HG02943 (cell line): ENCODE data around the gene FAF1.
"Not testable (repeated sequence)": the region's sequence is repeated elsewhere in the genome, so short reads cannot be mapped to it uniquely, and the experiment has no call there.

Experiments
- ATAC-seq: cut with Tn5 transposase; IDR thresholded peaks from one replicate; pipeline ENCODE4 v1.9.1; 2021; ENCODE audit warnings: mild to moderate bottlenecking, low read depth, moderate library complexity; ENCODE audit not compliant: unreplicated experiment

FAF1 gene

GRCh38 chr1:50917138-50918137 is 42.6 kb downstream of the FAF1 start:
- ATAC-seq: no peak

DNA sequence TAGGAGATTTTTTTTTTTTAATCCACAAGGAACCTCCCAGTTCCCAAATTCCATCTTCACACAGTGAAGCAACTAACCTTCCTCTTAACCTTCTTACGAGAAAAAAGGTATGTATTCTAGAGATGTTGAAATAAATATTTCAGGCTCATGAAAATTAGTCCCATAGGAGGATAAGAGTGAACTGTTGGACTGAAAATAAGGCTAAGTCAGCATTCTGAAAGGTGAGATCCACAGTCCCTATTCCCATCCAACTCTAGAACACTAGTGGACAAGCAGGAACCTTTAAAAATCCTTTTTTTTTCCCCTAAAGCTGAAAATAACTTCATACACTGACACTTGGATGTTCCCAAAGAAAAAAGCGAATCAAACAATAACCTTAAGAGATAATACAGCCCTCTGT is 44.4 kb downstream of the FAF1 start:
- no peak for ATAC-seq

- ATAC-seq: no peak
Observed at GRCh38 chr1:50913954-50914353, 46.1 kb downstream of the FAF1 start.

- ATAC-seq: not testable (repeated sequence)
Observed at GRCh38 chr1:50910356-50910755, 49.7 kb downstream of the FAF1 start.

- not testable (repeated sequence) for ATAC-seq
Observed at GRCh38 chr1:50907610-50908009, 52.5 kb downstream of the FAF1 start.

DNA sequence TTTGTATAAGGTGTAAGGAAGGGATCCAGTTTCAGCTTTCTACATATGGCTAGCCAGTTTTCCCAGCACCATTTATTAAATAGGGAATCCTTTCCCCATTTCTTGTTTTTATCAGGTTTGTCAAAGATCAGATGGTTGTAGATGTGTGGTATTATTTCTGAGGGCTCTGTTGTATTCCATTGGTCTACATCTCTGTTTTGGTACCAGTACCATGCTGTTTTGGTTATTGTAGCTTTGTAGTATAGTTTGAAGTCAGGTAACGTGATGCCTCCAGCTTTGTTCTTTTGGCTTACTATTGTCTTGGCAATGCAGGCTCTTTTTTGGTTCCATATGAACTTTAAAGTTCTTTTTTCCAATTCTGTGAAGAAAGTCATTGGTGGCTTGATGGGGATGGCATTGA is 54.0 kb downstream of the FAF1 start:
- ATAC-seq: not testable (repeated sequence)

- no peak for ATAC-seq
Observed at GRCh38 chr1:50902419-50902818, 57.6 kb downstream of the FAF1 start.

- no peak for ATAC-seq
Observed at GRCh38 chr1:50901872-50902271, 58.2 kb downstream of the FAF1 start.

DNA sequence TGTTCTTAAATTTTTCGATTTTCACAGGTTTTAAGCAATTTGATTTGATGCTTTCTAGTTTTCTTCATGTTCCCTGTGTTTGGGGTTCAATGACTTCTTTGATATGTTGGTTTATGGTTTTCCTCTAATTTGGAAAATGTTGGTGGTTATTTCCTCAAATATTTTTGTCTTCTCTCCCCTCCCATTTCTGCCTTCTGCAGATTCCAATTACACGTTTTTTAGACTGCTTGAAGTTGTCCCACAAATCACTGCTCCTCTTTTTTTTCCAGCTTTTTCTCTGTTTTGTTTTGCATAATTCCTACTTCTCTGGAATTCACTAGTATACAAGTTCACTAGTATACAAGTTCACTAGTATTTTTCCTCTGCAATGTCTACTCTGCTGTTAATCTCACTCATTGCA is 61.3 kb downstream of the FAF1 start:
- no peak for ATAC-seq

GRCh38 chr1:50894340-50894739 is 65.7 kb downstream of the FAF1 start:
- ATAC-seq: no peak

- no peak for ATAC-seq
Observed at GRCh38 chr1:50893466-50893865, 66.6 kb downstream of the FAF1 start.

GRCh38 chr1:50887555-50887954 is 72.5 kb downstream of the FAF1 start:
- not testable (repeated sequence) for ATAC-seq

GRCh38 chr1:50880373-50880772 is 79.7 kb downstream of the FAF1 start:
- ATAC-seq: no peak

DNA sequence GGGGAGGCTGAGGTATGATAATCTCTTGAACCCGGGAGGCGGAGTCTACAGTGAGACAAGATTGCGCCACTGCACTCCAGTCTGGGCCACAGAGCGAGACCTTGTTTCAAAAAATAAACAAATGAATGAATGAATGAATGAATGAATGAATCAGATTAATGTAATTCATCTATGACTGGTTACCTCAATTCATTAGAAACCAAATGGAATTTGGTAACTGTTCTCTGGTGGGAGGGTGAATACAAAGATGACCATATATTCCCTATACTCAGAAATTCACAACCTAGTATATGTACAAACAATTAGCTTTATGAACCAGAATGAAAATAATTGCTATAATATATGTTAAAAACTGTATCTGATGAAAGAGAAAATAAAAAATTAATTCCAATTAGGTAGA is 80.9 kb downstream of the FAF1 start:
- no peak for ATAC-seq

DNA sequence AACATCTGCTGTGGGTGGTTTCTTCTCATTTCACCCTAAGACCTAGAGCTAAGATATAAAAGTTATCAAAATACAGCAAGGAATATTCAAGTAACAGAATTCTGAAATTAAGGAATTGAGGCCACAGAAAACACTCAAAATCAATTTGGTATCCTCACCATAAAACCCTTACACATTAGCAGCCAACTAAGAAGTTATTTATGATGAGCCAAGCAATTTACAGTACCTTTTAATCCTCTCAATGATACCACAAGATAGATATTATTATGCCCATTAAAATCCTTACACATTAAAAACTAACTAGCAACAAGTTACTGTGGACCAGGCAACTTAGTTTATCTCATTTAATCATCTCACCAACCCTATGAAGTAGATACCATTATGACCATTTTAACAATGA is 81.6 kb downstream of the FAF1 start:
- ATAC-seq: no peak

- no peak for ATAC-seq
Observed at GRCh38 chr1:50877641-50878040, 82.4 kb downstream of the FAF1 start.

DNA sequence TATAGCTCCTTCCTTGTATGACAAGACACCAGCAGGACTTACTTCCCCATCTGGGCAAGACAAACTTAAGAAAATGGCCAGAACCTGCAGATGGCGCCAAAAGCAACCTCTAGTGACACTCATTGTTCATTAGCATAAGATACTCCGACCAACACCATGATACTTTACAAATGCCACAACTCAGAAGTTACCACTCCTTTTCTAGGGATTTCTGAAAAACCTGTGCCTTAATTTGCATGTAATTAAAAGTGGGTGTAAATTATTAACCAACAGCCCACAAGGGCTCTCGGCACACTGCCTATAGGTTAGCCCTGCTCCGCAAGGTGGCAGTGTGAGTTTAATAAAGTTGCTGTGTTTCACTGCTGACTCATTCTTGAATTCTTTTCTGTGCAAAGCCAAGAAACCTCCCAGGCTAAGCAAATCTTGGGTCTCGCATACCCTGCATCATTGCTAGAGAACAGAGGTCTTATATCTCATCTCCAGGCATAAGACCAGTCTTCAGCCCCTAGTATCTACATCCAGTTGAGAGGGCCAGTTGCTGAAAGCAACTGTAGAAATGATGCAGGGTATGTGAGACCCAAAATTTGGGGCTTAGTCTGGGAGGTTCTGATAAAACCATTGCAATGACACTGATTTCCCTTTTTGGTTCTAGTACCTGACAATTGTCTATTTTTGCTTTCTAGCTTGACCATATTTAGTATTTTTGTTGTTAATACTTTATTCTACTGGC is 86.4 kb downstream of the FAF1 start:
- peak; percentile 89 for ATAC-seq

- ATAC-seq: not testable (repeated sequence)
Observed at GRCh38 chr1:50864845-50865244, 95.2 kb downstream of the FAF1 start.

GRCh38 chr1:50861772-50862171 is 98.3 kb downstream of the FAF1 start:
- no peak for ATAC-seq

- no peak for ATAC-seq
Observed at GRCh38 chr1:50860702-50861101, 99.4 kb downstream of the FAF1 start.

DNA sequence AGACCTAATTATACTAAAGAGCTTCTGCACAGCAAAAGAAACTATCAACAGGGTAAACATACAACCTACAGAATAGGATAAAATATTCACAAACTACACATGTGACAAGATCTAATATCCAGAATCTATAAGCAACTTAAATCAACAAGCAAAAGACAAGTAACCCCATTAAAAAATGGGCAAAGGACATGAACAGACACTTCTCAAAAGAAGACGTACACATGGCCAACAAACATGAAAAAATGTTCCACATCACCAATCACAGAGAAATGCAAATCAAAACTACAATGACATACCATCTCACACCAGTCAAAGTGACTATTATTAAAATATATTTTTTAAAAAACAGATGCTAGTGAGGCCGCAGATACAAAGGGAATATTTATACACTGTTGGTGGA is 99.8 kb downstream of the FAF1 start:
- ATAC-seq: no peak

DNA sequence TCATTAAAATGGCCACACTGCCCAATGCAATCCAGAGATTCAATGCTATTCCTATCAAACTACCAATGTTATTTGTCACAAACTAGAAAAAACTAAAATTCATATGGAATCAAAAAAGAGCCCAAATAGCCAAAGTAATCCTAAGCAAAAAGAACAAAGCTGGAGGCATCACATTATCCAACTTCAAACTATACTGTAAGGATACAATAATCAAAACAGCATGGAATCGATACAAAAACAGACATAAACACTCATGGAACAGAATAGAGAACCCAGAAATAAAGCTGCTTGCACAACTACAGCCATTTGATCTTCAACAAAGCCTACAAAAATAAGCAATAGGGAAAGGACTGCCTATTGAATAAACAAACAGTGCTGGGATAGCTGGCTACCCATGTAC is 100.4 kb downstream of the FAF1 start:
- no peak for ATAC-seq
